ENCODE measurements around the gene WWTR1.

GRCh38 chr3:149502438-149502837 is 155.4 kb downstream of the WWTR1 start:
- TF ChIP-seq CTCF (IDR thresholded peaks at IDR 0.05) (no peak), POLR2A (IDR thresholded peaks at IDR 0.05) (no peak)
